Measurements from ENCODE around the gene COX7A2L.
A peak's percentile ranks its signal among the peaks of the same experiment; 100 is the strongest.
"Not testable (repeated sequence)": the region's sequence is repeated elsewhere in the genome, so short reads cannot be mapped to it uniquely, and the experiment has no call there.

COX7A2L gene, protein sequence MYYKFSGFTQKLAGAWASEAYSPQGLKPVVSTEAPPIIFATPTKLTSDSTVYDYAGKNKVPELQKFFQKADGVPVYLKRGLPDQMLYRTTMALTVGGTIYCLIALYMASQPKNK

DNA sequence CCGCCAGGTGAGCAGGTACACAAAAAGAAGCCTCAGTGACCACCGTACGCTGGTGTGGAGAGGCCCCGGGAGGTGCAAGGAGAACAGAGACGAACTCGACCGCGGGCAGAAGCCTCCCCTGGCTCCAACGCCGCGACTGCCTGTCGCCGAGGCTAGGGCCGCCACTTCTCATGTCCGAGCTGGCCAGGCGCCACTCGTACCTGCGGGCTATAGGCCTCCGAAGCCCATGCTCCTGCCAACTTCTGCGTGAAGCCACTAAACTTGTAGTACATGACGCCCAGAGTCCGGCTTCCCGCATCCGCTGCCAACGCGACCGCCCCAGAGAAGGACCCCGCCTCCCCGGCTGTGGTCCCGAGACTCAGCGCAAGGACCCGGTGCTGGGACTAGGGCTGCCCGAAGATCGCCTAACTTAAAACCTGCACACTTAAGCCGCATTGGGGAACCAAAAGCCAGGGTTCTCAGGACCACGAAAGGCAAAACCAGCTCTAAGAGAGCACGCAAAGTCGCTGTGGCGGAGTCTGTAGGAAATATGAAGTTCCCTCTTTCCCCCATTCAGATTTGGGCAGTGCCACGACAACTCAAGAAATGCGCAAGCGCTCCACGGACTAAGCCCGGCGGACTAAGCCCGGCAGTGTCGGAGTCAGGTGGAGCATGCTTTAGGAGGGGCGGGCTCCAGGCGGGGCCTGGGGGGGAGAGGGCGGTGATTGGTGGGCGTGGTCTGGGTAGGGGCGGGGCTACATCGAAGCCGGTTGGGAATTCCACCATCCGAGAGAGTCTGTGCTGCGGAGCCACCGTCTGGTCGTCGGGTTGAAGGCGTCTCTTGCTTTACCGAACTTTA is at the start of gene COX7A2L:
Gene COX7A2L (minus strand): TSS at position 328 of the 838 bp plus-strand sequence. CDS start 56 bp downstream, at position 272.
- peak; percentile 99 to 100 (median 100) for DNase-seq

DNA sequence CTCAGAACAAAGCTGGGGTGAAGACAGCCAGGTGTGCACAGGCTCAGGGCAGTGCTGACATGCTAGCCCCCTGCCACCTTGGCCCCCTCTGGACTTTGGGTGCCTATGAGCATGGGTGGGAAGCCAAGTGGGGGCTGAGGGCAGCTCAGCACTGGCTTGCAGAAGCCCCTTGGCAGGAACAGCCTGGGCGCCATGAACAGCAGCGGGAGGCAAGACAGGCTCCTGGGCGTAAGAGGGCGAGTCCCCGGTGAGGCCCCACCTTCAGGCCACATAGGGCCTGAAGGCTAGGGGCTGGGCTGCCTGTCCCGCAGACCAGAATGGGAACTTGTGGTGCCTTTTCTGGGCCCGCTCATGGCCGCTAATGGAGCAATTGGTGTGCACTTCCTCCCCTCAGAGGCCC is 47.0 kb upstream of the COX7A2L start:
- DNase-seq, result no peak

DNA sequence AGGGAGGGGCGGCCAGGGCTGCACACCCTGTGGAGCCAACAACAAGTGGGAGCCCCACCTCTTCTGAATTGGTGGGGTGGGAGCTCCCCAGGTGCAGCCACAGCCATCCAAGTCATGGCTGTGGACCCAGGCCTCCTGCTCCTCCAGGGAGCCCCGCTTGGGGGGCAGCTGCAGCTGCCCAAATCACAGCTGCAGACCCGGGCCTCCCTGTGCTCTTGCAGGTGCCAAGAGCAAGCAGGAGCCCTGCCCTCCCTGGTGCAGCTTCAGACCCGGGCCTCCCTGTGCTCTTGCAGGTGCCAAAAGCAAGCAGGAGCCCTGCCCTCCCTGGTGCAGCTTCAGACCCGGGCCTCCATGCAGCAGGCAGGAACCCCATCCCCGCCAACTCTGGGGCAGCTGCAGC is 46.5 kb upstream of the COX7A2L start:
- no peak for DNase-seq

DNA sequence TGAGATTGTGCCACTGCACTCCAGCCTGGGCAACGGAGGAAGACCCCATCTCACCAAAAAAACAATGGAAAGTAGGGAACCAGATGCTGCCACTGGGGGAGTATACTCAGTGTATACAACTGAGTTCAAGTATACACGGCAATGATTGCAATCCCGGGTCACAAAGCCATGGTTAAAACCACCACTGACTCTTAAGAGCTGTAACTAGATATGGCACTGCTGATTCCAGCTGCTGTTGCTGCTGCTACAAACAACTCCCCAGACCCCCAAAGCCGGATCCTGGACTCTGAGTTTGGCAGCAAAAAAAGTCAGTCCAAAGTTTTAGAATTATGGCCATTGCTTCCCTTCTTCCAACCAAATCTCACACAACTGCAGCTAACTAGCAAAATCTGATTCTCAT is 43.7 kb upstream of the COX7A2L start:
- DNase-seq, result no peak

DNA sequence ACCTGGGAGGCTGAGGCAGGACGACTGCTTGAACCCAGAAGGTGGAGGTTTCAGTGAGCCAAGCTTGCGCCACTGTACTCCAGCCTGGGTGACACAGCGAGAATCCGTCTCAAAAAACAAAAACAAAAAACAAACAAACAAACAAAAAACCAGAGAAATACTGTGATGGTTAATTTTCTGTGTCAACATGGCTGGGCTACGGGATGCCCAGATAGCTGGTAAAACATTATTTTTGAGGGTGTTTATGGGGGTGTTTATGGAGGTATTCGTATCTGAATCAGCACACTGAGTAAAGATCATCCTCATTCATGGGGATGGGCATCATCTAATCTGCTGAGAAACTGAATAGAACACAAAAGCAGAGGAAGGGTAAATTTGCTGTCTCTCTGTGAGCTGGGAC is 40.8 kb upstream of the COX7A2L start:
- no peak for DNase-seq

DNA sequence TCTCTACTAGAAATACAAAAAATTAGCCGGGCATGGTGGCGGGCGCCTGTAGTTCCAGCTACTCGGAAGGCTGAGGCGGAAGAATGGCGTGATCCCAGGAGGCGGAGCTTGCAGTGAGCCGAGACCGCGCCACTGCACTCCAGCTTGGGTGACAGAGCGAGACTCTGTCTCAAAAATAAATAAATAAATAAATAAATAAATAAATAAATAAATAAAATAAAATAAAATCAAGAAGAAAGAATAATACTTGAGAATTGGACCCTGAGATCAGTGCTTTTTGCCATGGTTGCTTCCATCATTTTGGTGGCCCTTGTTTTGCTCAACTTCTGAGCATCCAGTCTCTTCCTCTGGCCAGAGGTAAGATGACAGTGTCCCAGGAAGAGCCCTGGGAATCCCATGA is 37.0 kb upstream of the COX7A2L start:
- DNase-seq, result not testable (repeated sequence)

DNA sequence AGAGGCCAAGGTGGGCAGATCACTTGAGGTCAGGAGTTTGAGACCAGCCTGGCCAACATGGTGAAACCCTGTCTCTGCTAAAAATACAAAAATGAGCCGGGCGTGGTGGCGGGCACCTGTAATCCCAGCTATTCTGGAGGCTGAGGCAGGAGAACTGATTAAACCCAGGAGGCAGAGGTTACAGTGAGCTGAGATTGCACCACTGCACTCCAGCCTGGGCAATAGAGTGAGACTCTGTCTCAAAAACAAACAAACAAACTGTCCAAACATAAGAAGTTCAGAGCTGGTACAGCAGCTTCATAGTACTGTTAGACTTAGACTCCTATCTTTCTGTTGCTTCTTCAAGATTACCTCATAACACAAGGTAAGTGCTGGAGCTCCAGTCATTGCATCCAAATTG is 32.3 kb upstream of the COX7A2L start:
- DNase-seq, result not testable (repeated sequence)

DNA sequence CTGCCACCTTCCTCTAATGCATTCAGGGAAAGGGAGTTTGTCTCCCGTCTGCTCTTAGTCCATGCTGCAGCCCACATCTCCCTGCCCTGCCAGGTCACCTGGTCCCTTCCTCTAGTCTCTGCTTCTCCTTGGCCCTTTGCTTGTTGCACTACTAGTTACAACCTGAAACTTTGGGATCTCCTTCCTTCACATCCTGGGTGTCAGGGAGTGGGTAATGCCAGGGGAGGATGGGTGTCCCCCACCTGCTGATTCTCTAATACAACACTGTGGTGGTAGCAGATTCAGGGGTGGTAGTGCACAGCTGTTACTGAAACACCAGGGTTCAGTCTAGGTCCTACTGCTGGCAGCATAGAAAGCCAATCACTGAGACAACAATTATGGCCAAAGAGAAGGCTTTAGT is 31.2 kb upstream of the COX7A2L start:
- no peak for DNase-seq

DNA sequence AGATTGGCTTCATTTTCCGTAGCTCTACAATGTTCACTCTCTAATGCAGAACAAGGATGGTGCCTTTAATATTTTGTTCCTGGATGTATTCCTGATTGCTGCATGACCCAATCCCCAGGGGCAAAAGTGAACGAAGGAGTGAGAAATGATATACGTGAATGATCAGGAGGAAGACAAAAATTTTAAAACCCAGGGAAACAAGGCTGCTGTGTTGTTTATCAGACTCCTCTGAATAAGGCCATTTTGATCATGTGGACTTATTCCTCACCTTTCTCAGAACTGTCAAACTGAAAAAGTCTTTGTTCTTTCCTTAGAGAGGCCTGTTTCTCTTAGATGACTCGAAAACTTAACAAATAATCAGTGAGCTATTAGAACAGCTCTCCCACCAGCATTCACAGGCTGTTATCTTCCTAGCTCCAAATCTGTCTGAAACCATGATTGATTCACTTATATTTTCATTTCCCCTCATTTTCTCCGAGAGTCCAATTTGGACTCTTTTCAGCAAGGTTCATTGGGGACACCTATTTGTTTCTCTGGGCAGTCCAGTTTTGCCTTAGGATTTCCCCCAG is 29.5 kb upstream of the COX7A2L start:
- no peak for DNase-seq

DNA sequence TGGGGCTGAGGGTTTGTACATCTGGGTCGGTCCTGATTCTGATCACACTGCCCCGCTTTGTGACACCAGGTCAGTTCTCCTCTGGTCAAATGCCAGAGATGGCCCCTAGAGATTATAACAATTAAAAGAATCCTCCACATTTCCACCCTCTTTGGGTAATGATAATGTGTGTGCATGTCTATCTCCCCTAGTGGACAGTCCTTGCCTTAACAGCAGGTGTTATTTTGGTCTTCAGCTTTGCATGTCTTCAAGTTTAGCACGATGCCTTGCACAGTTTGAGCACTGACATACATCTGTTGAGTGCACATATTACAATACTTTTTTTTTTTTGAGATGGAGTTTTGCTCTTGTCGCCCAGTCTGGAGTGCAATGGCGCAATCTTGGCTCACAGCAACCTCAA is 25.7 kb upstream of the COX7A2L start:
- no peak for DNase-seq

DNA sequence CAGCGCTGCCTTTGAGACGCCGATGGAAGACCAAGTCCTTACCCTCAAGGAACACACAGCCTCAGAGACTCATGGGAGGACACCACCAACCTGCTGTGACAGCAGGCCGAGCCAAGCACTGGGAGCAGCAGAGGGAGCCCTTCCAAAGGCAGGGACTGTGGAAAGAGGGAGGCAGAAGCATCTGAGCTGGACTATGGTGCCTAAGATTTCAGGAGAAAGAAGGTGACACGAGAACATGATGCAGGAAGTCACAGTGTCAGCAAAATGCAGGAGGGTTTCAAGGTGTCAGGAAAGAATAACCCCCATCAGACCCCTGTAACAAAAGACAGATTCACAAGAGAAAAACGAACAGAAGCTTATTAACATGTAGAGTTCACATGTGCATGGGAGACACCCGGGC is 24.2 kb upstream of the COX7A2L start:
- peak in 2 of 3 experiments; percentile 19 to 26 for DNase-seq

DNA sequence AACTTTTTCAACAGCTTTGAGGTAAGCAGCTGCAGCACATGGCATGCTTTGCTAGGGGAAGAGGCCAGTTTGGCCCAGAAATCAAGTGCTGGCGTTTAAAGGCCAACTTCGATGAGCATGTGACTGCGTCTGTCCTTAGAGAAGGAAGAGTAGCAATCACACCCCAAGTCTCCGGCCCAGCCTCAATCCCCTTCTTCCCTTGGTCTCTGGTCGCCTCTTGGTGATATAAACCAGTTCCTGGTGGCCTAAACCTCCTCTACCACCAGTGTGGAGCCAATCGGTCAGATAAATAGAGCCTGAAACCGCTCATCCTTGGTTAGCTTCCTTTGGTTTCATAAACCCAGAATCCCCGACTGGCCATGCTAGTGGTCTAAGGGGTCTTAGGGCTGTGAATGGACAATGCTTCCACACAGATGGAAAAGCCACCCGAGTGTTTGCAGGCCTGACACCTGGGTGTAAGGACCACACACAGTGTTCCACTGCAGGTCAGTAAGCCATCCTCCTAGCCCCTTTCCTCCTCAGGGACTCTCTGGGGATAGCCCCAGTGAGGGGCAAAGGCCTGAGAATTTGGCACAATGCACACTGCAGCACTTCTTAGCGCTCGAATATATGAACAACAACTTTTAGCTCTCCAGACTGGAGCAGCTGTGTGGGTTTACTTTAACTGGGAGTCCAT is 23.0 kb upstream of the COX7A2L start:
- no peak for DNase-seq

DNA sequence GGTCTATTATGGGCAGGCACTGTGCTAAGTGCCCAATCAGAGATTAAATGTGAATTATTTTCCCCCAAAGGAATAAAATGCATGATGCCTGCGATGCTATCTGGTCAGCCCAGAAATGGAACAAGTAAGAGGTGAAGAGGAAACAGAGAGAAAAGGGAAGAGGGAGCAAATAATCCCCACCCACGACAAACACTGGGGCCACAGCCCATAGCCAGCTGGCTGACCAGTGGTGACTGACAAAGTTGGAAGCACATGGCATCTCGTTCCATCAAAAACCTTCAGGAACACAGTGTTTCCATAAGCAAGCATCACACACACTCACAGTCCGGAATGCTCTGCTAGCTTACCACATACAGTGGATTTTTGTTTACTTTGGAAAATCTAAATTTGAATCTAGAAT is 21.1 kb upstream of the COX7A2L start:
- no peak for DNase-seq

DNA sequence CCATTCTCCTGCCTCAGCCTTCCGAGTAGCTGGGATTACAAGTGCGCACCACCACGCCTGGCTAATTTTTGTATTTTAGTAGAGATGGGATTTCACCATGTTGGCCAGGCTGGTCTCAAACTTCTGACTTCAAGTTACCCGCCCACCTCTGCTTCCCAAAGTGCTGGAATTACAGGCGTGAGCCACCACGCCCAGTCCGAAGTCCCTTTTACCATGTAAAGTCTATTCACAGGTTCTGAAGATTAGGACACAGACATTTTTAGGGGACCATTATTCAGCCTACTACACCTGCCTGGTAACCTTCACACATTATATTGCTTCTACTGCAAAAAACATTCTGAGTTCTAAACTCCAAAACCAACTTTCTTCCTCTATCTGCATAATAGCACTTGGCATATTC is 19.0 kb upstream of the COX7A2L start:
- DNase-seq, result not testable (repeated sequence)

DNA sequence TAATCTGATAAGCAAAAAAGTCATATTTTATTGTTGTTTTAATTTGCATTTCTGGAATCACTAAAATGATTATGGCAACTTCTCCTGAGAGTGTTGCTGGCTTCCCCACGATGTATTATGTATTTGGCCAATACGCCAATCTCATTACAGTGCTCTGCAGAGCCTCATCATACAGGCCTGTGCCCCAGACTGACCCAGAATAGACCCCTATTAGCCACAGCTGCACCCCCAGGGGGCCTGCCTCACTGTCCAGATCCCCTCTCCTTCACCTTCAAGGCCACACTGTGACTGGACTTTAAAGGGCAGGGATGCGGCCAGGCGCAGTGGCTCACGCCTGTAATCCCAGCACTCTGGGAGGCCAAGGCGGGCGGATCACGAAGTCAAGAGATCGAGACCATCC is 17.4 kb upstream of the COX7A2L start:
- DNase-seq, result no peak

DNA sequence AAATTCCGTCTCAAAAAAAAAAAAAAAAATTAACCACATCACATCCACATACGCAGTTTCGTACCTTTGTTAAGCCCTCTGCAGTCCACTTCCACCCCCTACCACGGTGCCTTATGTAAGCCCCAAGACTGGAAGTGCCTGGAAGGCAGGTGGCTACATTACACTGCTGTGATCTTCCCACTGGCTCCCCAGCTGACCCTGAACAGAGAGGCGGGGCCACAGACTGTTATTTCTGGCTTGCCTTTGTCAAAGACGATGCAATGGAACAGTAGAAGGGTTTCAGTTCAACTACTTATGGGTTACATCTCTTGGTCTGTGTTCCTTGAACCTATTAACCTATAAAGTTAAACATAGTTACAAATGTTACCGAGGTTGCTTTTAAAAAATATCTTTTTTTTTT is 15.7 kb upstream of the COX7A2L start:
- DNase-seq, result no peak

DNA sequence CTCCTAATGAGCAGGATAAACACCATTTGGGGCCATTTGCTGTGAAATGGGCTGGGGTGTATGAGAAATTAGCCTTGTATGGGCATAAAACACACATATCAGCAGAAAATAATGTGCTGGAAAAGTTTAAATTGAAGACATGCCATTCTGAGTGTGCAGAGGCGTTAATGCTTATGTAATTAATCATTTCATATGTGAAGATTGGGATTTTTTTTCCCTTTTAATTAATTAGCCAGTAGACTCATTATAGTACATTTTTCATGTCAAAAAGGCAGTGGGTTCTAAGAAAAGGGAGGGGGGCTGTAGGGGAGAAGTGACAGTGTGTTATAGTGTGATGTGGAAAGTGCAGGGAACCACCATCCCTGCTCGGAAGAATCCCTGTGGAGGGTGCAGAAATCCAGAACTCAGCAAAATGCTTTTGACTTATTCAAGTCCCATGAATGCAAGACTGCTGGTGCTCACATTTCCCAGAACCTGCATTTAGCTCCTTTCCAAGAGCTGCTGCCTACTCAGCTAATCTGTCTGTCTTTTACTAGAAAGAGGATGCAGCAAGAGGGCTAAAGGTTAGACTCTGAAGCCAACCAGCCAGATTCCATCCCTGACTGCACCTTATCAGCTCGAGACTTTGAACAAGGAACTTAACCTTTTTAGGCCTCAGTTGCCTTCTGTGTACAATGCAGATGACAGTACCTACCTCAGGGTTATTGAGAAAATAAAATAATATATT is 11.6 kb upstream of the COX7A2L start:
- peak in 2 of 3 experiments; percentile 32 to 43 for DNase-seq

DNA sequence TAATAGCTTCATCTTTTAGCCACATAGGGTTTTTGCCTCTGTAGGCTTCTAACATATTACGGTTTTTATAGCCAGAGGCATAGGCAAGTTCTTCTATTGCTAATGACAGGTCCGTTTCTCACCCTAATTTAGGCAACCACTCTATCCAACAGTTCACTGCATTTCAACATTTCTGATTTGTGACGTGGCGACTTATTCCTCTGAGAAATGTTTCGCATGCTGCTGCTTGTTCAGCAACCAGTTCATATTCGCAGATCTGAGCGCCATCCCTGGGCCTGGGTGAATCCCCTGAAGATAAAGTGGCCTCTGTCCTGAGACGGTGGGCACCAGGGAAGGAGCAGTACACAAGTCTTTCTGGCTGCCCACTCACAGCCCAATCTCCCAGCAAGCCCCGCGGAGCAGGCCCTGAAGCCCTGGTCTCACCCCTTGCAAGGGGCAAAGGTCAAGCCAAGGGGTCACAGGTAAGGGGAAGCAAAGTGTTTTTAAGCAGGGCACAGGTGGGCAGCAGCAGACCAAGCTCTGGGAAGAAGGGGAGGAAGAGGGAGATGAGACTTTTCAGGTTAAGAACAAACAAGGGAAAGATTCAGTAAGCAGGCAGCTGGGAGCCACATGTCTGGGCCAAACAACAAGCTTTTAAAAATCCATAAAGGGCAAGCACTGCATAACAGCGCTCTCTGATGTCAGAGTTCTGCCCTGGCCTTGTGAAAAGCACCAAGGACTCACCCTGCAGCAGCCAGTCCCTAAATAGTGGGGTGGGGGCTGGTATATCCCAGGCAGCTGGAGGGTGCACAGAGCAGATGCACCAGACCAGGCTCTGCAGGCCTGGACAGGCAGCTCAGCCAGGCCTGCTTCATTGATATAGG is 10.8 kb upstream of the COX7A2L start:
- DNase-seq, result peak in 2 of 3 experiments; percentile 35 to 67

DNA sequence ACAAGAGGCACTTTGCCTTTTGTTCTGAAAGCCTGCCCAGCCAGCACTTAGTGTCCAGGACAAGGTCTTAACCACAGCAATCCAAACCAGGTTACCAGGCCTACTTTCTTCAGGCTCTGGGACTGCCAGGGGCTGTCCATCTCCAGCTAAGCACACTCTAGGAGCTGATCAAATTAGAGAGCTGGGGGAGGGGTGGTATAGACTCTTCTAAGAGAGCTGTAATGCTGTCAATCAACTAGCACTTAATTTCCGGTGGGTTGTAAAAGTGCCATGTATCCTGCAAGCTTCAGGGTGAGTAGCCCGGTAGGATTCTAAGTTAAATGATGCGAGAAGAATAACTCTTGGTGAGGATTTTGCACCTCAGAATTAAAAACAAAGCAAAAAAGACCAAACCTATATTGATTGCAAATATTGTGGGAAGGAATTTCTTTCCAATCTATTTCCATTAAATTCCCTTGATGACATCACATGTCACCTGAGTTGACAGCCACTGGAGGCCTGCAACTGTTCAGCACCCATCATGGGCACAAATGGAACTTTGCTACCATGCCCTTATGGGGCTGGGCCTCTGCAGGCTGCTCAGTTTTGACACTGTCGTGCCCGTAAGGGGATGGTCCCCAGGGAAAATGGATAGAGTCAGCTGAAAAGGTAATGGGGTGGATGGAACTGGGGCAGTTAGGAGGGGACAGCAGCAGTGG is 8.7 kb upstream of the COX7A2L start:
- DNase-seq, result peak in 2 of 3 experiments; percentile 76 to 92

DNA sequence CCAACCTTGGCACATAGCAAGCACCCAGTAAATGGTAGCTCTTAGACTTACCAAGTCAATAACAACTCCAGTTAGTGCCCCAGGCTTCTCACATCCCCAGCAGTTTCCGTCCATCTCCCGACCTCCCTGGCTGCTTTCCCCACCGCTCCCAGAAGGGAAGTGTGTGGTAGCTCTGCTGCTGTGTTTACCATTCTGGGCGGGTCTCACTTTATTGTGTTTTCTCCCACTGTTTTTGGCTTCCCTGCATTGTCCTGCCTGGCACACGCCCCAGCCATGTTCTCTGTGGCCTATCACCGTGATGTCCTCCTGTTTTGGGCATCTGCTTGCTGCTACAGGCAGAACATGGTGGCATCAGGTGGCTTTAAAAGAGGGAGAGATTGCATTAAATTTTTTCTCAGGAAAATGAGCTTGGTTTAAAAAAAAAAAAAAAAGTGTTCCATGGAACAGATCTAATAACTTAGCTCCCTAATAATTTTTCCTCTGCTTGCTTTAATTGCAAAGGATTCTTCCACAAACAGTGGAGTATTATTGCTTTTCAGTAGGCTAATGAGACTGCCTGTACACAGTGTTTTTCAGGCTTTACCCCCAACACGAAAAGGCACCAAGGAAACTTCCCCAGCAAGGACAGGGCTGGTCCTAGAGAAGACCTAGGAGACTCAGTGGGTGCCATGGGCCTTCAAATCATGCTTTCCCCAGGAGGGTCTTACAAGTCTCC is 8.0 kb upstream of the COX7A2L start:
- DNase-seq, result peak in 2 of 3 experiments; percentile 44 to 63

DNA sequence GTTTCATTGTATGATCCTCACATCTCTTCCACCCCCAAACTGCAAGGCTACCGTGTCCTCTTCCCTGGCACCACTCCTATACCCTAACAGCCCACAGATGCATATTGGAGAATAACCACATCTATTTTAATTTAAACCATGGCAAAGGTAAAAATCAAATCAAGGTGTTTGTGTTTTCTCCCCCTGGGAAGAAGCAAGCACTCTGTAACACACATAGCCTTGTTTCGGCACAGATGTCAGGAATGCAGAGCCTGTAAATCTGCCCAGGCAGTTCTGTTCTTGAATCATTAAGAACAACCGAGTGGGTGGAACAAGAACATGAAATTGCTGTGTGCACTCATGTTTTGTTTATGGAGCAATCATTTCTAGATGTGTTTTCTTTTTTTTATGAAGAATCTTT is 6.8 kb upstream of the COX7A2L start:
- DNase-seq, result peak in 1 of 3 experiments; percentile 39

Measured in NCI-H1417 (cell line).